IMR-90 (cell line): ENCODE data around the gene ELMO1.

Source experiments
- CEBPB ChIP-seq: IDR thresholded peaks from 2 replicates; pipeline ENCODE4 v1.6.1; 2012; ENCODE audit warnings: low read depth, low read length, improper control_type of control experiment
- MAZ ChIP-seq: IDR thresholded peaks from 2 replicates; pipeline ENCODE4 v1.6.1; 2012; ENCODE audit warnings: low read depth, mild to moderate bottlenecking, low read length, improper control_type of control experiment, moderate library complexity, borderline replicate concordance
- RAD21 ChIP-seq: IDR thresholded peaks from 2 replicates; pipeline ENCODE4 v1.6.1; 2012; ENCODE audit warnings: low read length, improper control_type of control experiment
- TF ChIP-seq, protein P1 (sequence below): conservative IDR thresholded peaks from 2 replicates; pipeline ENCODE4 v1.5.1; 2012; ENCODE audit warnings: mild to moderate bottlenecking, low read depth, low read length, improper control_type of control experiment

DNA sequence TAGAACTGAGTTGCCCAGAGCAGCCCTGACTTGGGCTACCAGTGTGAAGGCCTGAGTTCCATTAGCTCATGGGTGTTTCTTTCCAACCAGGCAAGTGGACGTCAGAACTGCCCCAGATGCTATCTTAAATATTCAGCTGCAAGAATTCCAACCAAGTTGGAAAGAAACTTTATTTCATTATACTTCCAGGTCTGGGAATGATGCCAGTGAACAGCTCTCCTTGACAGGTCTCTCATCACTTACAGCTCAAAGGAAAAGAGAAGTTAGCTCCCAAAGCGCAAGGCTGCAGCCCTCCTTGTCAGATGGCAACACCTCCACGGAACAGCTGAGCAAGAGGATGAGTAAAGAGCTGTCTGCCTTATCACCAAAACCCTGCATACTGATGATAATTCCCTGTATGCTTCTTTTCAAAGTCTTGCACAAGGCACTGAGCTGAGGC, 468.8 kb downstream of the ELMO1 start:
- TF ChIP-seq, protein P1, sequence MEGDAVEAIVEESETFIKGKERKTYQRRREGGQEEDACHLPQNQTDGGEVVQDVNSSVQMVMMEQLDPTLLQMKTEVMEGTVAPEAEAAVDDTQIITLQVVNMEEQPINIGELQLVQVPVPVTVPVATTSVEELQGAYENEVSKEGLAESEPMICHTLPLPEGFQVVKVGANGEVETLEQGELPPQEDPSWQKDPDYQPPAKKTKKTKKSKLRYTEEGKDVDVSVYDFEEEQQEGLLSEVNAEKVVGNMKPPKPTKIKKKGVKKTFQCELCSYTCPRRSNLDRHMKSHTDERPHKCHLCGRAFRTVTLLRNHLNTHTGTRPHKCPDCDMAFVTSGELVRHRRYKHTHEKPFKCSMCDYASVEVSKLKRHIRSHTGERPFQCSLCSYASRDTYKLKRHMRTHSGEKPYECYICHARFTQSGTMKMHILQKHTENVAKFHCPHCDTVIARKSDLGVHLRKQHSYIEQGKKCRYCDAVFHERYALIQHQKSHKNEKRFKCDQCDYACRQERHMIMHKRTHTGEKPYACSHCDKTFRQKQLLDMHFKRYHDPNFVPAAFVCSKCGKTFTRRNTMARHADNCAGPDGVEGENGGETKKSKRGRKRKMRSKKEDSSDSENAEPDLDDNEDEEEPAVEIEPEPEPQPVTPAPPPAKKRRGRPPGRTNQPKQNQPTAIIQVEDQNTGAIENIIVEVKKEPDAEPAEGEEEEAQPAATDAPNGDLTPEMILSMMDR = no peak
- TF ChIP-seq RAD21 (no peak), CEBPB (no peak), MAZ (no peak)
